ENCODE results near the gene DNAH17. TPM values are rescaled to one million over a fixed set of nuclear protein-coding genes. Genes with fewer than 3 reads are reported as not detected.

DNAH17 gene
- total and polyA plus RNA-seq, 2 of the 13 experiments (the other 11 are each of a cell fraction or from before 2014, with no cell fraction given): 0.86 to 1.6 TPM

DNA sequence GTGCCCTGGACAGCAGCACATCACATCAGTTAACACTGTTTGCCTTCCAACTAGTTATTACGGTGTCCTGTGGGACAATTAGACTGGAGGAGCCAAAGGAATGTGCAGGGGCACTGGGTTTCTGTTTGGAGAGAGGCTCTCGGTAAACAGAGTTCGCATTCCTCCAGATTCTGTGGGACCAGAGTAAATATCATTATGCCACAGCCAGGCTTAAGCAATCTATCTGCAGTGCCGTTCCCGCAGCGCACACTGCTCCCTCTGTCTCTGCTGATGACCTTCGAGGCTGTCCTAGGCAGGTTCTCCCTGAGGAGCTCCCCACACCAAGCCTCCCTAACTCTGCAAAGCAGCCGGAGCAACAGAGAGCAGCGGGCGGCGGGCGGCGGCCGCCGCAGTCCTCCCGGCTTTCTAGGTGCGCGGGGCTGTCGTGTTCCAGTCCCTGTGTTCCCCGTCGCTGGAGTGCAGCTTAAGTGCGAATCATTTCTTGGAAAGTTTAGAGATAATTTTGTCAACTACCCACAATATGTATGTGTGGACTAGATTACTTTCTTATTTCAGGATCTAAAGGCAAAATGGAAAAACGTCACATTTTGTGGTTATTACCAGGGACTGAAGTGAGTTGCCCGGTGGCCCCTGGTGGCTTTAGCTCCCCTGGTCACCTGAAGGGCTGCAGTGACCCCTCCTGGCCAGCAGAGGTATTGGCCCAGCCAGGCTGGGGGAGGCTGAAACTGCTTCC lies 155.5 kb downstream of the DNAH17 start (continued):
- TF ChIP-seq ZSCAN9 (CRISPR knock-in tag; IDR thresholded peaks at IDR 0.05; ENCODE audit: borderline replicate concordance): peak; percentile 95
- TF ChIP-seq, protein P1, sequence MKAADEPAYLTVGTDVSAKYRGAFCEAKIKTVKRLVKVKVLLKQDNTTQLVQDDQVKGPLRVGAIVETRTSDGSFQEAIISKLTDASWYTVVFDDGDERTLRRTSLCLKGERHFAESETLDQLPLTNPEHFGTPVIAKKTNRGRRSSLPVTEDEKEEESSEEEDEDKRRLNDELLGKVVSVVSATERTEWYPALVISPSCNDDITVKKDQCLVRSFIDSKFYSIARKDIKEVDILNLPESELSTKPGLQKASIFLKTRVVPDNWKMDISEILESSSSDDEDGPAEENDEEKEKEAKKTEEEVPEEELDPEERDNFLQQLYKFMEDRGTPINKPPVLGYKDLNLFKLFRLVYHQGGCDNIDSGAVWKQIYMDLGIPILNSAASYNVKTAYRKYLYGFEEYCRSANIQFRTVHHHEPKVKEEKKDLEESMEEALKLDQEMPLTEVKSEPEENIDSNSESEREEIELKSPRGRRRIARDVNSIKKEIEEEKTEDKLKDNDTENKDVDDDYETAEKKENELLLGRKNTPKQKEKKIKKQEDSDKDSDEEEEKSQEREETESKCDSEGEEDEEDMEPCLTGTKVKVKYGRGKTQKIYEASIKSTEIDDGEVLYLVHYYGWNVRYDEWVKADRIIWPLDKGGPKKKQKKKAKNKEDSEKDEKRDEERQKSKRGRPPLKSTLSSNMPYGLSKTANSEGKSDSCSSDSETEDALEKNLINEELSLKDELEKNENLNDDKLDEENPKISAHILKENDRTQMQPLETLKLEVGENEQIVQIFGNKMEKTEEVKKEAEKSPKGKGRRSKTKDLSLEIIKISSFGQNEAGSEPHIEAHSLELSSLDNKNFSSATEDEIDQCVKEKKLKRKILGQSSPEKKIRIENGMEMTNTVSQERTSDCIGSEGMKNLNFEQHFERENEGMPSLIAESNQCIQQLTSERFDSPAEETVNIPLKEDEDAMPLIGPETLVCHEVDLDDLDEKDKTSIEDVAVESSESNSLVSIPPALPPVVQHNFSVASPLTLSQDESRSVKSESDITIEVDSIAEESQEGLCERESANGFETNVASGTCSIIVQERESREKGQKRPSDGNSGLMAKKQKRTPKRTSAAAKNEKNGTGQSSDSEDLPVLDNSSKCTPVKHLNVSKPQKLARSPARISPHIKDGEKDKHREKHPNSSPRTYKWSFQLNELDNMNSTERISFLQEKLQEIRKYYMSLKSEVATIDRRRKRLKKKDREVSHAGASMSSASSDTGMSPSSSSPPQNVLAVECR (CRISPR knock-in tag; IDR thresholded peaks at IDR 0.05; ENCODE audit: borderline replicate concordance): peak; percentile 81; the same call in 1 of the 2 replicates
- TF ChIP-seq, protein P2, sequence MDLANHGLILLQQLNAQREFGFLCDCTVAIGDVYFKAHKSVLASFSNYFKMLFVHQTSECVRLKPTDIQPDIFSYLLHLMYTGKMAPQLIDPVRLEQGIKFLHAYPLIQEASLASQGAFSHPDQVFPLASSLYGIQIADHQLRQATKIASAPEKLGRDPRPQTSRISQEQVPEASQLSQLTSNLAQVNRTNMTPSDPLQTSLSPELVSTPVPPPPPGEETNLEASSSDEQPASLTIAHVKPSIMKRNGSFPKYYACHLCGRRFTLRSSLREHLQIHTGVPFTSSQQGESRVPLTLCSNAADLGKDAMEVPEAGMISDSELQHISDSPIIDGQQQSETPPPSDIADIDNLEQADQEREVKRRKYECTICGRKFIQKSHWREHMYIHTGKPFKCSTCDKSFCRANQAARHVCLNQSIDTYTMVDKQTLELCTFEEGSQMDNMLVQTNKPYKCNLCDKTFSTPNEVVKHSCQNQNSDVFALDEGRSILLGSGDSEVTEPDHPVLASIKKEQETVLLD (CRISPR knock-in tag; IDR thresholded peaks at IDR 0.05; ENCODE audit: low read depth): no peak
- TF ChIP-seq SIN3A (IDR thresholded peaks at IDR 0.05; ENCODE audit: borderline replicate concordance, low read depth, low read length): peak; percentile 57; the same call in 1 of the 2 replicates
- no peak for TF ChIP-seq FIP1L1 (IDR thresholded peaks at IDR 0.05; ENCODE audit: borderline replicate concordance, insufficient read depth, low read depth, low read length)
- TF ChIP-seq, protein P3, sequence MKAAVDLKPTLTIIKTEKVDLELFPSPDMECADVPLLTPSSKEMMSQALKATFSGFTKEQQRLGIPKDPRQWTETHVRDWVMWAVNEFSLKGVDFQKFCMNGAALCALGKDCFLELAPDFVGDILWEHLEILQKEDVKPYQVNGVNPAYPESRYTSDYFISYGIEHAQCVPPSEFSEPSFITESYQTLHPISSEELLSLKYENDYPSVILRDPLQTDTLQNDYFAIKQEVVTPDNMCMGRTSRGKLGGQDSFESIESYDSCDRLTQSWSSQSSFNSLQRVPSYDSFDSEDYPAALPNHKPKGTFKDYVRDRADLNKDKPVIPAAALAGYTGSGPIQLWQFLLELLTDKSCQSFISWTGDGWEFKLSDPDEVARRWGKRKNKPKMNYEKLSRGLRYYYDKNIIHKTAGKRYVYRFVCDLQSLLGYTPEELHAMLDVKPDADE (CRISPR knock-in tag; IDR thresholded peaks at IDR 0.05): no peak
- TF ChIP-seq NR1H2 (CRISPR knock-in tag; IDR thresholded peaks at IDR 0.05; ENCODE audit: borderline replicate concordance, low read depth): peak; percentile 75; the same call in 1 of the 2 replicates
- peak; percentile 86 for TF ChIP-seq HNF4A (CRISPR knock-in tag; IDR thresholded peaks at IDR 0.05)
- TF ChIP-seq KLF11 (CRISPR knock-in tag; IDR thresholded peaks at IDR 0.05): no peak
- TF ChIP-seq SMC3 (IDR thresholded peaks at IDR 0.05; ENCODE audit: low read length): peak; percentile 79
- TF ChIP-seq ZNF557 (CRISPR knock-in tag; IDR thresholded peaks at IDR 0.05): no peak
- TF ChIP-seq KAT2B (IDR thresholded peaks at IDR 0.05; ENCODE audit: borderline replicate concordance, low read depth, low read length): no peak
- no peak for TF ChIP-seq CHD2 (IDR thresholded peaks at IDR 0.05; ENCODE audit: low read depth, low read length)
- peak; percentile 86 for TF ChIP-seq MIER2 (CRISPR knock-in tag; IDR thresholded peaks at IDR 0.05)
- no peak for TF ChIP-seq MLLT10 (CRISPR knock-in tag; IDR thresholded peaks at IDR 0.05)
- TF ChIP-seq, protein P4, sequence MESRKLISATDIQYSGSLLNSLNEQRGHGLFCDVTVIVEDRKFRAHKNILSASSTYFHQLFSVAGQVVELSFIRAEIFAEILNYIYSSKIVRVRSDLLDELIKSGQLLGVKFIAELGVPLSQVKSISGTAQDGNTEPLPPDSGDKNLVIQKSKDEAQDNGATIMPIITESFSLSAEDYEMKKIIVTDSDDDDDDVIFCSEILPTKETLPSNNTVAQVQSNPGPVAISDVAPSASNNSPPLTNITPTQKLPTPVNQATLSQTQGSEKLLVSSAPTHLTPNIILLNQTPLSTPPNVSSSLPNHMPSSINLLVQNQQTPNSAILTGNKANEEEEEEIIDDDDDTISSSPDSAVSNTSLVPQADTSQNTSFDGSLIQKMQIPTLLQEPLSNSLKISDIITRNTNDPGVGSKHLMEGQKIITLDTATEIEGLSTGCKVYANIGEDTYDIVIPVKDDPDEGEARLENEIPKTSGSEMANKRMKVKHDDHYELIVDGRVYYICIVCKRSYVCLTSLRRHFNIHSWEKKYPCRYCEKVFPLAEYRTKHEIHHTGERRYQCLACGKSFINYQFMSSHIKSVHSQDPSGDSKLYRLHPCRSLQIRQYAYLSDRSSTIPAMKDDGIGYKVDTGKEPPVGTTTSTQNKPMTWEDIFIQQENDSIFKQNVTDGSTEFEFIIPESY (CRISPR knock-in tag; IDR thresholded peaks at IDR 0.05): peak; percentile 88
- peak; percentile 92 for TF ChIP-seq ZNF121 (CRISPR knock-in tag; IDR thresholded peaks at IDR 0.05)
- TF ChIP-seq ZNF446 (CRISPR knock-in tag; IDR thresholded peaks at IDR 0.05): 0 out of 2 replicates have a peak, but pooled peaks have one; percentile 56
- TF ChIP-seq, protein P5, sequence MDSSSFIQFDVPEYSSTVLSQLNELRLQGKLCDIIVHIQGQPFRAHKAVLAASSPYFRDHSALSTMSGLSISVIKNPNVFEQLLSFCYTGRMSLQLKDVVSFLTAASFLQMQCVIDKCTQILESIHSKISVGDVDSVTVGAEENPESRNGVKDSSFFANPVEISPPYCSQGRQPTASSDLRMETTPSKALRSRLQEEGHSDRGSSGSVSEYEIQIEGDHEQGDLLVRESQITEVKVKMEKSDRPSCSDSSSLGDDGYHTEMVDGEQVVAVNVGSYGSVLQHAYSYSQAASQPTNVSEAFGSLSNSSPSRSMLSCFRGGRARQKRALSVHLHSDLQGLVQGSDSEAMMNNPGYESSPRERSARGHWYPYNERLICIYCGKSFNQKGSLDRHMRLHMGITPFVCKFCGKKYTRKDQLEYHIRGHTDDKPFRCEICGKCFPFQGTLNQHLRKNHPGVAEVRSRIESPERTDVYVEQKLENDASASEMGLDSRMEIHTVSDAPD (CRISPR knock-in tag; IDR thresholded peaks at IDR 0.05): peak; percentile 99
- TF ChIP-seq TAF1 (CRISPR knock-in tag; IDR thresholded peaks at IDR 0.05): no peak

All from HepG2 (cell line).